ENCODE data around the gene FAM174A. TPM values are rescaled to one million over a fixed set of nuclear protein-coding genes. Genes with fewer than 3 reads are reported as not detected.

FAM174A gene
- total and polyA plus RNA-seq, 2 donors (not counting 1 experiment from before 2014, with no cell fraction given), result 4.3 to 6.1 TPM

DNA sequence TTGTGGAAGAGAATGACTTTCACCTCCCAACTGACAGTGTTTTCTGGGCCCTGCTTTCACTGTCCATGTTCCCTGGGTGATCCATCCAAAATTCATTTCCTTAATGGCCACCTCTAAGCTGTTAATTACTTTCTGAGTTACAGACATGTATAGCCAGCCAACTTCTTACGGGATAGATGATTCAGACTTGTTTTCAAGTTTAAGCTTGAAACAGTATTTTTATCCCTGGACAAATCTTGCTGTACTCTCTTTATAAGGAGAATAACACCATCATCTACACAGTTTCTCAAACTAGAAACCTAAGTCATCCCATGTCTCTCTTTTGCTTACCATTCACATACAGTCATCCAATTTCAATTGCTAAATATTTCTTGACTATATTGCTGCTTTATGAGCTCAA lies 6.9 kb downstream of the FAM174A start:
- Histone ChIP-seq H3K4me3 (ENCODE audit: control extremely low read depth in 1 of 5, extremely low read depth in 1 of 5, insufficient read depth in 1 of 5, low read depth in 2 of 5, low read length in 4 of 5) (no peak overlapping the region), H3K9me3 (ENCODE audit: control extremely low read depth in 1 of 3, control insufficient read depth in 2 of 3, insufficient read depth in 1 of 3, low read length in 2 of 3) (no peaks in the 10 kb centered on the region), H4K20me1 (ENCODE audit: control insufficient read depth, insufficient read depth, low read length, poor library complexity, severe bottlenecking) (no peaks in the 10 kb centered on the region), H3K27me3 (replicated peaks in 1 of 4; ENCODE audit: control extremely low read depth in 1 of 4, control insufficient read depth in 3 of 4, insufficient read depth in 4 of 4, low read length in 3 of 4) (no peaks in the 10 kb centered on the region), H3K4me1 (ENCODE audit: control insufficient read depth in 2 of 2, insufficient read depth in 2 of 2, low read length in 2 of 2) (no peaks in the 10 kb centered on the region), H2AFZ (ENCODE audit: insufficient read depth, low read depth, low read length, poor library complexity, severe bottlenecking) (no peak overlapping the region), H3K79me2 (ENCODE audit: control insufficient read depth, insufficient read depth, low read length) (peaks cover 4% of the 10 kb centered on the region), H3K9ac (ENCODE audit: low read length) (no peak overlapping the region), H3K4me2 (replicated peaks; ENCODE audit: low read depth, low read length, poor library complexity, severe bottlenecking) (no peak overlapping the region), H3K27ac (ENCODE audit: low read length in 2 of 2) (no peak overlapping the region), H3K36me3 (replicated peaks in 1 of 2; ENCODE audit: control extremely low read depth in 1 of 2, control insufficient read depth in 1 of 2, extremely low read depth in 1 of 2, insufficient read depth in 2 of 2, low read length in 1 of 2) (peaks cover 0 to 1% of the 10 kb centered on the region in 2 experiments)
- intact Hi-C loops (cut with micrococcal nuclease), result no loop called here
- no peak overlapping the region for H3K4me3 Mint-ChIP-seq
- DNase-seq (no peak), ATAC-seq (ENCODE audit: low read depth) (no peak)
- no peaks in the 10 kb centered on the region for H3K27me3 Mint-ChIP-seq
- no peaks in the 10 kb centered on the region for H3K4me1 Mint-ChIP-seq
- CTCF ChIA-PET, result no interaction called here
- H3K27ac Mint-ChIP-seq, result no peak overlapping the region
- no peak for TF ChIP-seq EZH2 (IDR thresholded peaks at IDR 0.05; ENCODE audit: borderline replicate concordance, insufficient read depth, low read depth, low read length, poor library complexity, severe bottlenecking)
- no peaks in the 10 kb centered on the region for H3K9me3 Mint-ChIP-seq (ENCODE audit: insufficient read depth)
- POLR2A ChIA-PET, result no interaction called here
- 80% methylated on average over 1 of the region's 1 CpG for WGBS (ENCODE audit: insufficient coverage)

DNA sequence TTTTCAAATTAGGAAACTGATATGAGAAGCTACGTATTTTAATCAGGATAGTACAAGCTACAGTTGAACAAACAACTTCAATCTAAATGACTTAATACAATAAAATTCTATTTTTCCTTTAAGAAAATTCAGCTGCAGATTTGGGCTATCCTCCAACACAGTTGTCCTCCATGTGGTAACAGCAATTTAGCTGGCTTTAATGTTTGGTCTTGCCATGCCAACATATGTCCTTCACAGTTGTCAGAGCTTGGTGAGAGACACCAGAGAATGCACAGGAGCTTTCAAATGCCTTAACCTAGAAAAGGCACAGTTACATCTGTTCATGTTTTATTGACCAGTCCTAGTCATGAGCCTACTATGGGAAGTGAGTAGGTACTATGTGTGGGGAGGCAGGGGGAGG lies 10.8 kb downstream of the FAM174A start:
- no CpG with 5 or more reads among the region's 1 CpG for WGBS (ENCODE audit: insufficient coverage)
- POLR2A ChIA-PET, result no interaction called here
- DNase-seq (no peak), ATAC-seq (ENCODE audit: low read depth) (no peak)
- Histone ChIP-seq H3K36me3 (replicated peaks in 1 of 2; ENCODE audit: control extremely low read depth in 1 of 2, control insufficient read depth in 1 of 2, extremely low read depth in 1 of 2, insufficient read depth in 2 of 2, low read length in 1 of 2) (no peaks in the 10 kb centered on the region), H3K27ac (ENCODE audit: low read length in 2 of 2) (no peak overlapping the region), H3K4me2 (replicated peaks; ENCODE audit: low read depth, low read length, poor library complexity, severe bottlenecking) (no peak overlapping the region), H2AFZ (ENCODE audit: insufficient read depth, low read depth, low read length, poor library complexity, severe bottlenecking) (no peak overlapping the region), H3K9me3 (ENCODE audit: control extremely low read depth in 1 of 3, control insufficient read depth in 2 of 3, insufficient read depth in 1 of 3, low read length in 2 of 3) (no peaks in the 10 kb centered on the region), H3K79me2 (ENCODE audit: control insufficient read depth, insufficient read depth, low read length) (no peaks in the 10 kb centered on the region), H3K4me3 (ENCODE audit: control extremely low read depth in 1 of 5, extremely low read depth in 1 of 5, insufficient read depth in 1 of 5, low read depth in 2 of 5, low read length in 4 of 5) (no peak overlapping the region), H3K9ac (ENCODE audit: low read length) (no peak overlapping the region), H4K20me1 (ENCODE audit: control insufficient read depth, insufficient read depth, low read length, poor library complexity, severe bottlenecking) (no peaks in the 10 kb centered on the region), H3K4me1 (ENCODE audit: control insufficient read depth in 2 of 2, insufficient read depth in 2 of 2, low read length in 2 of 2) (no peaks in the 10 kb centered on the region), H3K27me3 (replicated peaks in 1 of 4; ENCODE audit: control extremely low read depth in 1 of 4, control insufficient read depth in 3 of 4, insufficient read depth in 4 of 4, low read length in 3 of 4) (no peaks in the 10 kb centered on the region)
- TF ChIP-seq CTCF (IDR thresholded peaks at IDR 0.05) (no peak), EZH2 (IDR thresholded peaks at IDR 0.05; ENCODE audit: borderline replicate concordance, insufficient read depth, low read depth, low read length, poor library complexity, severe bottlenecking) (no peak)
- intact Hi-C loops (cut with micrococcal nuclease), result no loop called here
- H3K27me3 Mint-ChIP-seq, result no peaks in the 10 kb centered on the region
- H3K4me1 Mint-ChIP-seq, result no peaks in the 10 kb centered on the region
- no peak overlapping the region for H3K27ac Mint-ChIP-seq
- CTCF ChIA-PET, result no interaction called here
- no peaks in the 10 kb centered on the region for H3K9me3 Mint-ChIP-seq (ENCODE audit: insufficient read depth)
- no peak overlapping the region for H3K4me3 Mint-ChIP-seq

All from B cell (primary cell).